Suprapubic skin (tissue), 4 donors: ENCODE data around the gene IGLON5. TPM values are rescaled to one million over a fixed set of nuclear protein-coding genes. Genes with fewer than 3 reads are reported as not detected.

Source experiments
- DNase-seq, 2 donors: peaks; one replicate each; pipeline ENCODE4 v3.0.0-alpha.2; 2019; ENCODE audit warnings: low spot score in 2 of 2
- H3K27ac ChIP-seq: fragments of 200-600 bp; sonication (generic); one replicate; pipeline ENCODE4 v1.5.1; 2019
- H3K27me3 ChIP-seq: fragments of 200-600 bp; sonication (generic); one replicate; pipeline ENCODE4 v1.5.1; 2019
- H3K36me3 ChIP-seq: fragments of 200-600 bp; sonication (generic); one replicate; pipeline ENCODE4 v1.5.1; 2019
- H3K4me1 ChIP-seq: fragments of 200-600 bp; sonication (generic); one replicate; pipeline ENCODE4 v1.5.1; 2019
- H3K4me3 ChIP-seq: fragments of 200-600 bp; sonication (generic); one replicate; pipeline ENCODE4 v1.5.1; 2019; ENCODE audit warnings: mild to moderate bottlenecking
- H3K9me3 ChIP-seq: fragments of 200-600 bp; sonication (generic); one replicate; pipeline ENCODE4 v1.5.1; 2019
- EP300 ChIP-seq: sonication (generic); formaldehyde crosslinking; IDR thresholded peaks from one replicate; pipeline ENCODE4 v1.6.1; 2017; ENCODE audit warnings: antibody characterized with exemption
- POLR2A ChIP-seq, 2 donors: fragments of 450-650 bp; IDR thresholded peaks; one replicate each; pipeline ENCODE4 v1.6.1; 2017; ENCODE audit warnings: antibody characterized with exemption in 2 of 2, mild to moderate bottlenecking in 2 of 2, moderate library complexity in 2 of 2
- POLR2AphosphoS5 ChIP-seq, 3 donors: sonication (generic); formaldehyde crosslinking; IDR thresholded peaks; one replicate each; pipeline ENCODE4 v1.6.1; 2017; ENCODE audit warnings: antibody characterized with exemption in 3 of 3
- WGBS: methylation state at CpG from one replicate; pipeline ENCODE4 v1.1.5; 2018; 5-methylcytosine and 5-hydroxymethylcytosine counted together
- total RNA-seq, 4 donors: library from RNA; depleted of rRNA; stranded (reverse); fragments of >200 nt; gene quantifications; one replicate each; pipeline ENCODE4 v1.1.0, GENCODE V29; 2016
- TF ChIP-seq, protein P1 (sequence below), 2 donors: fragments of 200-600 bp in 1 of 2; fragments of 450-650 bp in 1 of 2; sonication (generic) in 1 of 2; IDR thresholded peaks; one replicate each; pipeline ENCODE4 v1.5.1; 2016 to 2019; ENCODE audit warnings: antibody characterized with exemption in 2 of 2, mild to moderate bottlenecking in 1 of 2, moderate library complexity in 1 of 2

IGLON5 gene
- total RNA-seq, 4 donors from 2014 or later = 0.26 TPM; not detected in 3

DNA sequence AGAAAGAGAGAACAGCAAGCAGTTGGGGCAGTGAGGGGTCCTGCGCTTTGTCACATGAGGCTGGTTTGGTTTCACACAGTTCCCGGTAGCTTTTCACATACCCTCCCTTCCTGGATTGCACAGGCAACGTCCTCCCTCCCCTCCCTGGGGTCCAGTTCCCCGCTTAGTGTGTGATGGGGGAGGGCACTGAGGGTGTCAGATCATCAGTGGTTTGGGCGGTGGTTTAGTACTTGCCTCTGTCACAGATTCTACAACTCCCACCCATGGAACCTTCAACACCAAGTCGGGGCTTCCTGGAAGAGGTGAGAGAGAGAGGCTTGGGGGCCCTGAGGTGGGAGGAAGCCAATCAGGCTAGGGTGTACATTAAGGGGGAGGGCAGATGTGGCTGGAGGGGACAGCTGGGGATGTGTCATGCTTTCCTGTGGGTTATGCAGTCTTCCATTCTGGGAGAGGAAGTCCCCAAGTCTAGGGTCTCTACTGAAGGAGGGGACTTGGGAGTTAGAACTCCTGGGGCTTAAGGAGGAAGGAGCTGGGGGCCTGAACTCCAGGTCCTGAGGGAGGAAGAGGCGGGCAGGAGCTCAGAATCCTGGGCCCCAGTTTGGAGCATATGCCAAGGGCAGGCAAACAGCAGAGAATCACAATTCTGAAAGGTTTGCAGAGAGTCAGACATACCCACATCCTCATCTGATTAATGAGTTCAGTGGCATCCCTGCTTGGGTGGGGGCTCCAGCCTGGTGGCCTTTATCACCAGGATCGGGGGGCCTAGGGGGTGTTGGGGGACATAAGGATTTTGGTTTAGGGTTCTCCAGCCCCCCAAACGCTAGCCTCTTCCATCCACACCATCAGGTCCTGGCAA lies 61.4 kb downstream of the IGLON5 start, which contains the start of gene NKG7:
Gene NKG7, minus strand, starts transcription at position 6 of the 856 bp plus-strand sequence. CDS start 119 bp downstream, outside the sequence.
- no peak for DNase-seq
- TF ChIP-seq POLR2A (IDR thresholded peaks at IDR 0.05) (no peak), EP300 (no peak)
- H3K9me3 ChIP-seq = no peaks in the 10 kb centered on the region
- H3K27ac ChIP-seq = no peak within 1 kb of the TSS
- WGBS = 52% methylated on average over 8 of the region's 9 CpGs
- H3K4me3 ChIP-seq = no peak within 1 kb of the TSS
- H3K4me1 ChIP-seq = peaks cover 5% of the 10 kb centered on the region
- no peaks in the 10 kb centered on the region for H3K27me3 ChIP-seq
- no peaks in the 10 kb centered on the region for H3K36me3 ChIP-seq

DNA sequence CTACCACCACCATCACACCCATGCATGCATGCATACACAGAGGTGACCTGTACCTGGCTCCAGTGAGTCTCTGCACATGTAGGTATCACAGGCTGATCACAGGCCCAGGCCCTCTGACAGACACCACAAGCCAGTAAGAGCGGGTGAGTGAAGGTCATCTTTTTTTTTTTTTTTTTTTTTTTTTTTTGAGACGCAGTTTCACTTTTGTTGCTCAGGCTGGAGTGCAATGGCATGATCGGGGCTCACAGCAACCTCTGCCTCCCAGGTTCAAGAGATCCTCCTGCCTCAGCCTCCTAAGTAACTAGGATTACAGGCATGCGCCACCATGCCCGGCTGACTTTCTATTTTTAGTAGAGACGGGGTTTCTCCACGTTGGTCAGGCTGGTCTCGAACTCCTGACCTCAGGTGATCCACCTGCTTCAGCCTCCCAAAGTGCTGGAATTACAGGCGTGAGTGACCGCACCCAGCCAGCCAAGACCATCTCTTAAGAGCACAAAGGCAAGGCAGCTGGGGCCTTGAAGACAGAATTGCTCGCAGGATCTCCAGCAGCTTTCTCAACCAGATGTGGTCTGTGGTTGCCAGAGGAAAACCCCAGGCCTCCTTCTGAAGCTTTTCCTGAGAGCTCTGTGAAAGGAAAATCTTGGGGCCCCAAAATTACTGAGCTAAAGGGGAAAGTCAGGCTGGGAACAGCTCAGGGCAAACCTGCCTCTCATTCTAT lies 64.2 kb downstream of the IGLON5 start:
- TF ChIP-seq EP300 = no peak
- no peak for TF ChIP-seq POLR2AphosphoS5 (IDR thresholded peaks at IDR 0.05)
- no peak for TF ChIP-seq POLR2A (IDR thresholded peaks at IDR 0.05)
- TF ChIP-seq, protein P1, sequence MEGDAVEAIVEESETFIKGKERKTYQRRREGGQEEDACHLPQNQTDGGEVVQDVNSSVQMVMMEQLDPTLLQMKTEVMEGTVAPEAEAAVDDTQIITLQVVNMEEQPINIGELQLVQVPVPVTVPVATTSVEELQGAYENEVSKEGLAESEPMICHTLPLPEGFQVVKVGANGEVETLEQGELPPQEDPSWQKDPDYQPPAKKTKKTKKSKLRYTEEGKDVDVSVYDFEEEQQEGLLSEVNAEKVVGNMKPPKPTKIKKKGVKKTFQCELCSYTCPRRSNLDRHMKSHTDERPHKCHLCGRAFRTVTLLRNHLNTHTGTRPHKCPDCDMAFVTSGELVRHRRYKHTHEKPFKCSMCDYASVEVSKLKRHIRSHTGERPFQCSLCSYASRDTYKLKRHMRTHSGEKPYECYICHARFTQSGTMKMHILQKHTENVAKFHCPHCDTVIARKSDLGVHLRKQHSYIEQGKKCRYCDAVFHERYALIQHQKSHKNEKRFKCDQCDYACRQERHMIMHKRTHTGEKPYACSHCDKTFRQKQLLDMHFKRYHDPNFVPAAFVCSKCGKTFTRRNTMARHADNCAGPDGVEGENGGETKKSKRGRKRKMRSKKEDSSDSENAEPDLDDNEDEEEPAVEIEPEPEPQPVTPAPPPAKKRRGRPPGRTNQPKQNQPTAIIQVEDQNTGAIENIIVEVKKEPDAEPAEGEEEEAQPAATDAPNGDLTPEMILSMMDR (IDR thresholded peaks at IDR 0.05) = no peak
- Histone ChIP-seq H3K36me3 (no peaks in the 10 kb centered on the region), H3K9me3 (no peaks in the 10 kb centered on the region), H3K27me3 (no peaks in the 10 kb centered on the region), H3K4me3 (no peak overlapping the region), H3K27ac (no peak overlapping the region), H3K4me1 (no peaks in the 10 kb centered on the region)
- WGBS = 78% methylated on average over 10 of the region's 11 CpGs
- DNase-seq = no peak

DNA sequence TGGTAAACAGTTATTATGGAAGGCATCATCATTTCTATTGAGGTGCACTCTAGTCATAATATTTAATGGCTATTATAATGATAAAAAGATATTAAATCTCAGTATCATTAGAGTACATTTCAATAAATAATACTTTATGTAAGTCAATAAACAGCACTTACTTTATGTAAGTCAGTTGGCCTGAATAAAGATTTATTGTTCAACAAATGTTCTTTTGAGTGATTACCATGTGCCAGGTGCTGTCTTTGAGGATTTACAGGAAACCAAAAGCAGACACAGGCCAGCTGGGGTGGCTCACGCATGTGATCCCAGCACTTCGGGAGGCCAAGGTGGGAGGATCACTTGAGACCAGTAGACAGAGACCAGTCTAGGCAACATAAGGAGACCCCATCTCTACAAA lies 66.0 kb downstream of the IGLON5 start:
- TF ChIP-seq EP300 = no peak
- TF ChIP-seq POLR2A (IDR thresholded peaks at IDR 0.05) = no peak
- TF ChIP-seq, protein P1 (IDR thresholded peaks at IDR 0.05) = no peak
- no peak for TF ChIP-seq POLR2AphosphoS5 (IDR thresholded peaks at IDR 0.05)
- no peak overlapping the region for H3K27ac ChIP-seq
- no peaks in the 10 kb centered on the region for H3K9me3 ChIP-seq
- no peaks in the 10 kb centered on the region for H3K36me3 ChIP-seq
- WGBS = 75% methylated on average over 2 of the region's 2 CpGs
- H3K27me3 ChIP-seq = no peaks in the 10 kb centered on the region
- H3K4me3 ChIP-seq = no peak overlapping the region
- no peaks in the 10 kb centered on the region for H3K4me1 ChIP-seq
- no peak for DNase-seq

DNA sequence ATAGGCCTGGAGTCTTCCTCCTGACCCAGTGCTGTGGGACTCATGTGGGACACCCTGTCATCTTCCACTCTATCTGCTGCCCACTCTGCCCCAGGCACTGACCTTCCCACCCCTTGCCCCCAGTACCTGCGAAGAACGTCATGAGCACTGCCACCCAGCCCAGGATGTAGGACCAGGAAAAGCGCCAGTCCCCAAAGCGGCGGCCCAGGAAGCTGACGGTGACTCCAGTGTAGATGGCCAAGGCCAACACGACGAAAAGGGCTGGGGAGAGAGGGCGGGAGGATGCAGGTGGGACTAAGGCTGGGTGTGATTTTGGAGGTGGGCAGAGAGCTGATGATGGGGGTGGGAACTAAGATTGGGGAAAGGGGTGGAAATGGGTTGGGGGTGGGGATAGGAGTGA lies 68.9 kb downstream of the IGLON5 start:
- no peaks in the 10 kb centered on the region for H3K36me3 ChIP-seq
- no peak overlapping the region for H3K4me3 ChIP-seq
- no peak for DNase-seq
- 94% methylated on average over 9 of the region's 9 CpGs for WGBS
- H3K4me1 ChIP-seq = no peaks in the 10 kb centered on the region
- no peak overlapping the region for H3K27ac ChIP-seq
- TF ChIP-seq POLR2AphosphoS5 (IDR thresholded peaks at IDR 0.05) = no peak
- TF ChIP-seq EP300 = no peak
- TF ChIP-seq POLR2A (IDR thresholded peaks at IDR 0.05) = no peak
- TF ChIP-seq, protein P1 (IDR thresholded peaks at IDR 0.05) = no peak
- no peaks in the 10 kb centered on the region for H3K27me3 ChIP-seq
- H3K9me3 ChIP-seq = no peaks in the 10 kb centered on the region

Other genes with a start within 250 kb of the IGLON5 start
- gene KLK13, start 246.6 kb upstream of the IGLON5 start, total RNA-seq = 10 to 100 TPM in 3 of 4 donors, 1 to 10 TPM in 1; 6.6 to 23.5 (median 16.5) TPM
- gene KLK14, start 228.8 kb upstream of the IGLON5 start, total RNA-seq = 10 to 100 TPM in 1 of 4 donors, 1 to 10 TPM in 3; 3.8 to 22.8 (median 5.2) TPM
- gene CTU1, start 203.2 kb upstream of the IGLON5 start, total RNA-seq = 10 to 100 TPM in 3 of 4 donors, 1 to 10 TPM in 1; 7.7 to 14.6 (median 12.9) TPM
- 1 to 10 TPM in 1 of 4 donors, under 1 TPM in 2, not detected in 1; 0.68 to 1.3 (median 0.83) TPM for gene SIGLEC9, start 186.7 kb upstream of the IGLON5 start, total RNA-seq
- gene SIGLEC7, start 169.3 kb upstream of the IGLON5 start, total RNA-seq = not detected
- 1 to 10 TPM in 3 of 4 donors, under 1 TPM in 1; 0.51 to 7.0 (median 2.4) TPM for gene CD33, start 86.6 kb upstream of the IGLON5 start, total RNA-seq
- not detected for gene SIGLECL1, start 60.6 kb upstream of the IGLON5 start, total RNA-seq
- gene VSIG10L, start 30.5 kb downstream of the IGLON5 start, total RNA-seq = 10 to 100 TPM; 20.4 to 35.6 (median 28.8) TPM
- gene ETFB, start 54.7 kb downstream of the IGLON5 start, total RNA-seq = 10 to 100 TPM; 56.7 to 69.7 (median 63.6) TPM
- not detected for gene CLDND2, start 57.4 kb downstream of the IGLON5 start, total RNA-seq
- not detected for gene NKG7, start 61.0 kb downstream of the IGLON5 start, total RNA-seq
- gene LIM2, start 76.3 kb downstream of the IGLON5 start, total RNA-seq = not detected
- gene C19orf84, start 78.9 kb downstream of the IGLON5 start, total RNA-seq = not detected
- 1 to 10 TPM; 1.2 to 3.5 (median 1.6) TPM for gene SIGLEC10, start 106.0 kb downstream of the IGLON5 start, total RNA-seq
- 1 to 10 TPM in 1 of 4 donors, under 1 TPM in 1, not detected in 2; 0.21 to 1.0 TPM for gene SIGLEC8, start 146.8 kb downstream of the IGLON5 start, total RNA-seq
- not detected for gene CEACAM18, start 166.9 kb downstream of the IGLON5 start, total RNA-seq
- not detected for gene SIGLEC12, start 190.2 kb downstream of the IGLON5 start, total RNA-seq
- gene SIGLEC6, start 220.0 kb downstream of the IGLON5 start, total RNA-seq = under 1 TPM in 2 of 4 donors, not detected in 2; 0.26 to 0.30 TPM